HepG2 (cell line): ENCODE measurements around the gene MARVELD3. TPM values are rescaled to one million over a fixed set of nuclear protein-coding genes. Genes with fewer than 3 reads are reported as not detected.
A peak's percentile ranks its signal among the peaks of the same experiment; 100 is the strongest.

Source experiments
- CHCHD3 ChIP-seq: sonication (generic); formaldehyde crosslinking; IDR thresholded peaks from 2 replicates; pipeline ENCODE4 v1.8.0; 2022; ENCODE audit warnings: mild to moderate bottlenecking, missing genetic modification reagents, moderate library complexity
- DPF2 ChIP-seq: sonication (generic); formaldehyde crosslinking; IDR thresholded peaks from 2 replicates; pipeline ENCODE4 v1.4.0; 2020; ENCODE audit warnings: mild to moderate bottlenecking, low read depth, missing genetic modification reagents, borderline replicate concordance
- EEA1 ChIP-seq: sonication (generic); formaldehyde crosslinking; IDR thresholded peaks from 2 replicates; pipeline ENCODE4 v1.5.1; 2020; ENCODE audit warnings: mild to moderate bottlenecking, missing genetic modification reagents, borderline replicate concordance
- FIP1L1 ChIP-seq: fragments of 200-400 bp; formaldehyde crosslinking; IDR thresholded peaks from 2 replicates; pipeline ENCODE4 v1.6.1; 2018; ENCODE audit warnings: low read depth, mild to moderate bottlenecking, low read length, moderate library complexity, borderline replicate concordance; ENCODE audit not compliant: insufficient read depth
- FOSL1 ChIP-seq: sonication (generic); formaldehyde crosslinking; IDR thresholded peaks from 2 replicates; pipeline ENCODE4 v1.9.0; 2021; ENCODE audit warnings: missing genetic modification reagents, borderline replicate concordance
- KMT2A ChIP-seq: sonication (generic); formaldehyde crosslinking; IDR thresholded peaks from 2 replicates; pipeline ENCODE4 v1.4.0; 2020; ENCODE audit warnings: missing genetic modification reagents
- PAX8 ChIP-seq: sonication (generic); formaldehyde crosslinking; IDR thresholded peaks from 2 replicates; pipeline ENCODE4 v1.8.0; 2022; ENCODE audit warnings: mild to moderate bottlenecking, missing genetic modification reagents, borderline replicate concordance
- PRPF4 ChIP-seq: fragments of 200-400 bp; formaldehyde crosslinking; IDR thresholded peaks from 2 replicates; pipeline ENCODE4 v1.6.1; 2016; ENCODE audit warnings: low read length, low read depth; ENCODE audit not compliant: poor library complexity, severe bottlenecking
- RORA ChIP-seq: sonication (generic); formaldehyde crosslinking; IDR thresholded peaks from 2 replicates; pipeline ENCODE4 v1.5.0; 2020; ENCODE audit warnings: mild to moderate bottlenecking, missing genetic modification reagents, moderate library complexity
- SETDB1 ChIP-seq: sonication (generic); formaldehyde crosslinking; IDR thresholded peaks from 2 replicates; pipeline ENCODE4 v1.5.1; 2020; ENCODE audit warnings: missing genetic modification reagents, mild to moderate bottlenecking, borderline replicate concordance
- SMAD3 ChIP-seq: sonication (generic); formaldehyde crosslinking; IDR thresholded peaks from 2 replicates; pipeline ENCODE4 v1.4.0; 2020; ENCODE audit warnings: missing genetic modification reagents
- SMYD3 ChIP-seq: sonication (generic); formaldehyde crosslinking; IDR thresholded peaks from 2 replicates; pipeline ENCODE4 v1.8.1; 2023; ENCODE audit warnings: mild to moderate bottlenecking, missing genetic modification reagents
- SNAPC2 ChIP-seq: sonication (generic); formaldehyde crosslinking; IDR thresholded peaks from 2 replicates; pipeline ENCODE4 v1.8.1; 2022; ENCODE audit warnings: mild to moderate bottlenecking, missing genetic modification reagents
- SOX6 ChIP-seq, 2 experiments: fragments of 450-650 bp in 1 of 2; sonication (generic) in 1 of 2; formaldehyde crosslinking in 1 of 2; IDR thresholded peaks; 2 replicates each; pipeline versions ENCODE4 v1.4.0 to v1.6.1; 2017 to 2020; ENCODE audit warnings: antibody characterized with exemption in 1 of 2, mild to moderate bottlenecking in 1 of 2, missing genetic modification reagents in 1 of 2
- WIZ ChIP-seq: sonication (generic); formaldehyde crosslinking; IDR thresholded peaks from 2 replicates; pipeline ENCODE4 v1.5.1; 2020; ENCODE audit warnings: mild to moderate bottlenecking, missing genetic modification reagents
- YY1 ChIP-seq: IDR thresholded peaks from 2 replicates; pipeline ENCODE4 v1.6.1; 2011; ENCODE audit warnings: low read length, low read depth, moderate library complexity, mild to moderate bottlenecking; ENCODE audit not compliant: insufficient read depth, insufficient replicate concordance
- ZFAT ChIP-seq: sonication (generic); formaldehyde crosslinking; conservative IDR thresholded peaks from 2 replicates; pipeline ENCODE4 v1.8.1; 2023; ENCODE audit warnings: missing genetic modification reagents, inconsistent platforms
- ZFY ChIP-seq: sonication (generic); formaldehyde crosslinking; IDR thresholded peaks from 2 replicates; pipeline ENCODE4 v1.4.0; 2020; ENCODE audit warnings: missing genetic modification reagents
- ZMYM2 ChIP-seq: sonication (generic); formaldehyde crosslinking; IDR thresholded peaks from 2 replicates; pipeline ENCODE4 v1.8.0; 2022; ENCODE audit warnings: mild to moderate bottlenecking, missing genetic modification reagents
- ZNF121 ChIP-seq: sonication (generic); formaldehyde crosslinking; IDR thresholded peaks from 2 replicates; pipeline ENCODE4 v1.5.0; 2020; ENCODE audit warnings: mild to moderate bottlenecking, missing genetic modification reagents
- ZNF329 ChIP-seq: sonication (generic); formaldehyde crosslinking; IDR thresholded peaks from 2 replicates; pipeline ENCODE4 v1.9.0; 2021; ENCODE audit warnings: low read depth, mild to moderate bottlenecking, missing genetic modification reagents
- ZNF350 ChIP-seq: sonication (generic); formaldehyde crosslinking; IDR thresholded peaks from 2 replicates; pipeline ENCODE4 v1.4.0; 2020; ENCODE audit warnings: mild to moderate bottlenecking, low read depth, missing genetic modification reagents, borderline replicate concordance
- ZNF430 ChIP-seq: sonication (generic); formaldehyde crosslinking; IDR thresholded peaks from 2 replicates; pipeline ENCODE4 v1.9.0; 2021; ENCODE audit warnings: mild to moderate bottlenecking, missing genetic modification reagents
- ZNF547 ChIP-seq: sonication (generic); formaldehyde crosslinking; IDR thresholded peaks from 2 replicates; pipeline ENCODE4 v1.5.1; 2020; ENCODE audit warnings: mild to moderate bottlenecking, missing genetic modification reagents
- ZNF629 ChIP-seq: sonication (generic); formaldehyde crosslinking; conservative IDR thresholded peaks from 2 replicates; pipeline ENCODE4 v1.5.0; 2020; ENCODE audit warnings: missing genetic modification reagents
- ZNF746 ChIP-seq: sonication (generic); formaldehyde crosslinking; IDR thresholded peaks from 2 replicates; pipeline ENCODE4 v1.8.0; 2022; ENCODE audit warnings: mild to moderate bottlenecking, missing genetic modification reagents
- polyA plus RNA-seq, 8 experiments: library from polyadenylated mRNA; depleted of rRNA in 3 of 8; stranded (reverse) in 7 of 8; unstranded in 1 of 8; fragments of >200 nt; fragmentation: Illumina TruSeq in 4 of 8; extraction: Trizol in 4 of 8; gene quantifications; 2 replicates each; pipeline versions ENCODE4 v1.2.1 to v1.2.3, GENCODE V29; 2011 to 2016; ENCODE audit warnings: low read depth in 4 of 8, missing spikeins in 1 of 8, mixed read lengths in 1 of 8; ENCODE audit not compliant: insufficient read depth in 1 of 8
- total RNA-seq, 5 experiments: library from RNA; depleted of rRNA; stranded (reverse); fragments of >200 nt; fragmentation: Illumina TruSeq; extraction: Trizol; gene quantifications; 2 replicates each; pipeline ENCODE4 v1.2.3, GENCODE V29; 2016; ENCODE audit warnings: low read depth in 1 of 5
- TF ChIP-seq, protein P1 (sequence below): IDR thresholded peaks from 2 replicates; pipeline ENCODE4 v1.6.1; 2018; ENCODE audit warnings: missing genetic modification reagents, mild to moderate bottlenecking, missing compliant biosample characterization
- TF ChIP-seq, protein P2 (sequence below): sonication (generic); formaldehyde crosslinking; IDR thresholded peaks from 2 replicates; pipeline ENCODE4 v1.8.0; 2022; ENCODE audit warnings: mild to moderate bottlenecking, missing genetic modification reagents

Gene MARVELD3
- total and polyA plus RNA-seq, 2 of the 13 experiments (the other 11 are each of a cell fraction or from before 2014, with no cell fraction given), result 4.8 to 5.6 TPM

DNA sequence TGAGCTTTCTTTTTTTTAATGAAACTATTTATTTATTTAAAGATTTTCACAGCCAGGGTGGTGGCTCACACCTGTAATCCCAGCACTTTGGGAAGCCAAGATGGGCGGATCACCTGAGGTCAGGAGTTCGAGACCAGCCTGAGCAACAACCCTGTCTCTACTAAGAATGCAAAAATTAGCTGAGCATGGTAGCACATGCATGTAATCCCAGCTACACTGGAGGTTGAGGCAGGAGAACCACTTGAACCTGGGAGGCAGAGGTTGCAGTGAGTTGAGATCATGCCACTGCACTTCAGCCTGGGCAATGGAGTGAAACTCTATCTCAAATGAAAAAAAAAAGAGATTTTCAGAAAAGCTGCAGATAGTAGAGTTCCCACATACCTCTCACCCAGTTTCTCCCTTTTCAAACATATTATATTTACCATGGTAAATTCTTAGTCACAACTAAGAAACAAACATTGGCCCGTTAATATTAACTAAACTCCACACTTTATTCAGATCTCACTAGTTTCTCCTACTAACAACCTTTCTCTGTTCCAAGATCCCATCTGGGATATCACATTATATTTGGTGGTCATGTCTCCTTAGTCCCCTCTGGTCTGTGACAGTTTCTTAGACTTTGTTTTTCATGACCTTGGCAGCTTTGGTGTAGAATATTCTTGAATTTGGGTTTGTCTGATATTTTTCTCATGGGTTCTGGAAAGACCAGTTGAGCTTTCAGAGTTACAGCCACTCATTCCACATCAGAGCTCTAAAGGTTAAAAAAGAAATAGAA lies 41.3 kb upstream of the MARVELD3 start (continued):
- TF ChIP-seq ZNF121 (CRISPR knock-in tag) (0 out of 2 replicates have a peak, but pooled peaks have one; percentile 21), DPF2 (CRISPR knock-in tag) (0 out of 2 replicates have a peak, but pooled peaks have one; percentile 8), RORA (CRISPR knock-in tag) (no peak), ZNF547 (CRISPR knock-in tag) (0 out of 2 replicates have a peak, but pooled peaks have one; percentile 64), SOX6 (IDR thresholded peaks at IDR 0.05) (no peak), SOX6 (CRISPR knock-in tag; IDR thresholded peaks at IDR 0.05) (no peak), CHCHD3 (no peak), YY1 (no peak), ZNF350 (CRISPR knock-in tag) (no peak), WIZ (no peak), PAX8 (no peak), ZFAT (CRISPR knock-in tag) (no peak), ZNF629 (CRISPR knock-in tag) (no peak), ZMYM2 (CRISPR knock-in tag) (peak; percentile 76; the same call in 1 of the 2 replicates), PRPF4 (no peak), KMT2A (CRISPR knock-in tag) (no peak), ZFY (CRISPR knock-in tag) (no peak), SNAPC2 (CRISPR knock-in tag) (no peak), SETDB1 (no peak), SMYD3 (CRISPR knock-in tag) (no peak), FIP1L1 (no peak), ZNF329 (CRISPR knock-in tag) (no peak), EEA1 (CRISPR knock-in tag) (no peak), SMAD3 (CRISPR knock-in tag) (no peak), ZNF746 (CRISPR knock-in tag) (no peak), FOSL1 (CRISPR knock-in tag) (no peak), ZNF430 (CRISPR knock-in tag) (peak; percentile 59; the same call in 1 of the 2 replicates)
- TF ChIP-seq, protein P1, sequence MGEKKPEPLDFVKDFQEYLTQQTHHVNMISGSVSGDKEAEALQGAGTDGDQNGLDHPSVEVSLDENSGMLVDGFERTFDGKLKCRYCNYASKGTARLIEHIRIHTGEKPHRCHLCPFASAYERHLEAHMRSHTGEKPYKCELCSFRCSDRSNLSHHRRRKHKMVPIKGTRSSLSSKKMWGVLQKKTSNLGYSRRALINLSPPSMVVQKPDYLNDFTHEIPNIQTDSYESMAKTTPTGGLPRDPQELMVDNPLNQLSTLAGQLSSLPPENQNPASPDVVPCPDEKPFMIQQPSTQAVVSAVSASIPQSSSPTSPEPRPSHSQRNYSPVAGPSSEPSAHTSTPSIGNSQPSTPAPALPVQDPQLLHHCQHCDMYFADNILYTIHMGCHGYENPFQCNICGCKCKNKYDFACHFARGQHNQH (CRISPR knock-in tag), result no peak
- TF ChIP-seq, protein P2, sequence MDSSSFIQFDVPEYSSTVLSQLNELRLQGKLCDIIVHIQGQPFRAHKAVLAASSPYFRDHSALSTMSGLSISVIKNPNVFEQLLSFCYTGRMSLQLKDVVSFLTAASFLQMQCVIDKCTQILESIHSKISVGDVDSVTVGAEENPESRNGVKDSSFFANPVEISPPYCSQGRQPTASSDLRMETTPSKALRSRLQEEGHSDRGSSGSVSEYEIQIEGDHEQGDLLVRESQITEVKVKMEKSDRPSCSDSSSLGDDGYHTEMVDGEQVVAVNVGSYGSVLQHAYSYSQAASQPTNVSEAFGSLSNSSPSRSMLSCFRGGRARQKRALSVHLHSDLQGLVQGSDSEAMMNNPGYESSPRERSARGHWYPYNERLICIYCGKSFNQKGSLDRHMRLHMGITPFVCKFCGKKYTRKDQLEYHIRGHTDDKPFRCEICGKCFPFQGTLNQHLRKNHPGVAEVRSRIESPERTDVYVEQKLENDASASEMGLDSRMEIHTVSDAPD, result no peak
